Uterus (tissue), 2 donors: ENCODE results near the gene PKD1L1.

Source experiments
- CTCF ChIP-seq, 4 experiments: fragments of 200-600 bp in 2 of 4; fragments of 450-650 bp in 2 of 4; sonication (generic) in 2 of 4; IDR thresholded peaks; one replicate each; pipeline ENCODE4 v1.5.1; 2016 to 2019; ENCODE audit warnings: antibody characterized with exemption in 4 of 4, mild to moderate bottlenecking in 2 of 4, moderate library complexity in 1 of 4
- POLR2A ChIP-seq, 2 donors: fragments of 450-650 bp; IDR thresholded peaks; one replicate each; pipeline ENCODE4 v1.6.1; 2016; ENCODE audit warnings: antibody characterized with exemption in 2 of 2, mild to moderate bottlenecking in 1 of 2, moderate library complexity in 1 of 2

- no peak for TF ChIP-seq POLR2A (IDR thresholded peaks at IDR 0.05)
- TF ChIP-seq CTCF (IDR thresholded peaks at IDR 0.05) = no peak
These were observed at the start of gene PKD1L1 for GRCh38 chr7:47948141-47948790.
